Measurements from ENCODE around the gene SPINDOC. TPM values are rescaled to one million over a fixed set of nuclear protein-coding genes. Genes with fewer than 3 reads are reported as not detected.
A peak's percentile ranks its signal among the peaks of the same experiment; 100 is the strongest.

Gene SPINDOC
- total RNA-seq, 1 experiment from 2014 or later, result 121 TPM

DNA sequence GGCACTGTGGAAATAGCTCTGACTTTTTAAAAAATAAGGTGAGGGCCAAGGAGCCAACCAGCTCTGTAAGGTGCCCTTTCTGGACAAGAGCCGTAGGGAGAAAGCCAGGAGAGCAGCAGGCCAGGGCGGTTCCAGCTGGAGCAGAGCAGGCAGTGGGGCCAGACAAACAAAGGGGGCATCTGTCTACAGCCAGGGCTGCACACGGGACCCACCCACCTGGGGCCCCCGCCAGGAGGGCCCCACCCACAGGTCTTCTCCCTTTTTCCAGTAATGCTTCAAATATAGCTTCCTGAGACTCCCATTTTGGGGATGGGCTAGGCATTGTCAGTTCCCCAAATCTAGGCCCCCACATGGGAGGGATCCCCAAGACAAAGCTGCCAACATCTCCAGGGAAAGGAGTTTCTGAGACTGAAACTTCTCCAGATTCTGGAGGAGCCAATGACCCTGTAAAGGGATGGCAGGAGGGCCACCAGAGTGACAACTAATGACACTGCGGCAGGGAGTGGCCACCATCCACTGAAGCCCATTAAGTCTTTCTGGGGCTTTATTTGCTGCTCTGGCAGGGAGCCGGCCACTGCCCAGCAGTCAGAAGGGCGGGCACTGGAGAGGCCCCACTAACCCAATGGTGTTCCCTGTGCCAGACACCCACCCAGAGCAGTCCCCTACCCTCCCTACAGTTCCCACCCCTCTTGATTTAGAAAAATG is 46.6 kb upstream of the SPINDOC start:
- no CpG with 5 or more reads among the region's 7 CpGs for WGBS (ENCODE audit: extremely low coverage, insufficient read length, low lambda C conversion rate)
- 0 out of 7 replicates have a peak overlapping the region, but pooled peaks of 1 of the 3 experiments have one; percentile 12 for H3K27ac Mint-ChIP-seq
- H3T11ph ChIP-seq (ENCODE audit: low read length), result no peak overlapping the region
- H4K91ac ChIP-seq (ENCODE audit: insufficient read length, low read depth, low read length), result no peak overlapping the region
- peaks cover 5% of the 10 kb centered on the region; the same call in 1 of the 2 replicates for H3K27me3 ChIP-seq (ENCODE audit: insufficient read depth, low read length)
- H4K8ac ChIP-seq (replicated peaks; ENCODE audit: insufficient read length, low read depth, low read length), result no peak overlapping the region
- no peak for DNase-seq
- H2BK12ac ChIP-seq (ENCODE audit: insufficient read length, low read depth, low read length), result no peak overlapping the region
- peak overlapping the region; percentile 90 to 94 for H3K4me3 Mint-ChIP-seq
- H3K4me1 Mint-ChIP-seq, result peaks cover 39 to 40% of the 10 kb centered on the region in 2 experiments
- no peak overlapping the region for H2AFZ ChIP-seq (ENCODE audit: low read length)
- H3K14ac ChIP-seq (ENCODE audit: insufficient read depth, low read length), result no peak overlapping the region
- no peaks in the 10 kb centered on the region for H3K9me3 ChIP-seq (ENCODE audit: control insufficient read depth, low read depth, low read length)
- no peak overlapping the region for H3K23ac ChIP-seq (ENCODE audit: insufficient read length, low read depth, low read length)
- H3K79me1 ChIP-seq (ENCODE audit: insufficient read depth, low read depth, low read length, poor library complexity, severe bottlenecking), result no peaks in the 10 kb centered on the region
- no peak overlapping the region for H2BK20ac ChIP-seq (ENCODE audit: low read depth, low read length, poor library complexity, severe bottlenecking)
- no peak overlapping the region for H3K4ac ChIP-seq (ENCODE audit: low read depth, low read length)
- no peaks in the 10 kb centered on the region for H4K20me1 ChIP-seq (ENCODE audit: control insufficient read depth, insufficient read depth, insufficient read length)
- H4K5ac ChIP-seq (ENCODE audit: insufficient read length, low read depth, low read length), result no peak overlapping the region
- H3K4me1 ChIP-seq (ENCODE audit: insufficient read depth, low read length), result peaks cover 3% of the 10 kb centered on the region; the same call in 1 of the 2 replicates
- peaks cover 0 to 22% (median 4%) of the 10 kb centered on the region in 3 experiments; a peak in 4 of 7 replicates for H3K36me3 Mint-ChIP-seq (ENCODE audit: insufficient read depth in 1 of 3, low read depth in 3 of 3)
- 0 out of 5 replicates have a peak, but pooled peaks cover 0 to 2% of the 10 kb centered on the region in 2 experiments for H3K9me3 Mint-ChIP-seq
- H3K23me2 ChIP-seq (ENCODE audit: insufficient read length, low read depth, low read length, poor library complexity, severe bottlenecking), result peaks cover 23% of the 10 kb centered on the region
- H2BK120ac ChIP-seq (ENCODE audit: low read depth, low read length, poor library complexity, severe bottlenecking), result no peak overlapping the region
- H2BK5ac ChIP-seq (ENCODE audit: insufficient read length, low read length), result no peak overlapping the region
- peaks cover 3% of the 10 kb centered on the region; the same call in 1 of the 2 replicates for H3K79me2 ChIP-seq (ENCODE audit: insufficient read depth, low read length)
- H3K4me2 ChIP-seq (ENCODE audit: insufficient read depth, insufficient read length, low read length), result peak overlapping the region; percentile 78
- no peak overlapping the region for H3K27ac ChIP-seq (ENCODE audit: insufficient read length, low read depth, low read length)
- H3K27me3 Mint-ChIP-seq (ENCODE audit: low read depth), result peaks cover 18% of the 10 kb centered on the region
- H2BK15ac ChIP-seq (ENCODE audit: low read depth, low read length), result no peak overlapping the region
- no peak overlapping the region for H3K56ac ChIP-seq (ENCODE audit: insufficient read length, low read depth, low read length)
- H3K18ac ChIP-seq (ENCODE audit: insufficient read length, low read depth, low read length), result no peak overlapping the region
- H2AK5ac ChIP-seq (ENCODE audit: insufficient read length, low read length), result no peak overlapping the region
- TF ChIP-seq, protein P1, sequence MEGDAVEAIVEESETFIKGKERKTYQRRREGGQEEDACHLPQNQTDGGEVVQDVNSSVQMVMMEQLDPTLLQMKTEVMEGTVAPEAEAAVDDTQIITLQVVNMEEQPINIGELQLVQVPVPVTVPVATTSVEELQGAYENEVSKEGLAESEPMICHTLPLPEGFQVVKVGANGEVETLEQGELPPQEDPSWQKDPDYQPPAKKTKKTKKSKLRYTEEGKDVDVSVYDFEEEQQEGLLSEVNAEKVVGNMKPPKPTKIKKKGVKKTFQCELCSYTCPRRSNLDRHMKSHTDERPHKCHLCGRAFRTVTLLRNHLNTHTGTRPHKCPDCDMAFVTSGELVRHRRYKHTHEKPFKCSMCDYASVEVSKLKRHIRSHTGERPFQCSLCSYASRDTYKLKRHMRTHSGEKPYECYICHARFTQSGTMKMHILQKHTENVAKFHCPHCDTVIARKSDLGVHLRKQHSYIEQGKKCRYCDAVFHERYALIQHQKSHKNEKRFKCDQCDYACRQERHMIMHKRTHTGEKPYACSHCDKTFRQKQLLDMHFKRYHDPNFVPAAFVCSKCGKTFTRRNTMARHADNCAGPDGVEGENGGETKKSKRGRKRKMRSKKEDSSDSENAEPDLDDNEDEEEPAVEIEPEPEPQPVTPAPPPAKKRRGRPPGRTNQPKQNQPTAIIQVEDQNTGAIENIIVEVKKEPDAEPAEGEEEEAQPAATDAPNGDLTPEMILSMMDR (conservative IDR thresholded peaks at IDR 0.05), result no peak
- no peak overlapping the region for H3K9ac ChIP-seq (ENCODE audit: extremely low read depth, insufficient read length, low read length)

Measured in H9 (cell line).